Measurements from ENCODE around the gene NARF. TPM values are rescaled to one million over a fixed set of nuclear protein-coding genes. Genes with fewer than 3 reads are reported as not detected.

The NARF gene
- total RNA-seq, 1 donor from 2014 or later: 64.4 TPM

GRCh38 chr17:82442643-82443464, 15.7 kb upstream of the NARF start:
- no peak for TF ChIP-seq CTCF (conservative IDR thresholded peaks at IDR 0.05; ENCODE audit: low read depth, low read length)
- no peak for DNase-seq (ENCODE audit: low read depth)
- H3K4me3 ChIP-seq (ENCODE audit: low read depth, low read length): no peak overlapping the region

- TF ChIP-seq CTCF (conservative IDR thresholded peaks at IDR 0.05; ENCODE audit: low read depth, low read length): no peak
- DNase-seq (ENCODE audit: low read depth): no peak
Measured at GRCh38 chr17:82443465-82444283, 14.9 kb upstream of the NARF start.

GRCh38 chr17:82444284-82444893, 14.2 kb upstream of the NARF start:
- DNase-seq (ENCODE audit: low read depth): no peak
- no peak for TF ChIP-seq CTCF (conservative IDR thresholded peaks at IDR 0.05; ENCODE audit: low read depth, low read length)
- no peak overlapping the region for H3K4me3 ChIP-seq (ENCODE audit: low read depth, low read length)

More at GRCh38 chr17:82443465-82444283, 14.9 kb upstream of the NARF start:
- H3K4me3 ChIP-seq (ENCODE audit: low read depth, low read length): no peak overlapping the region

GRCh38 chr17:82444941-82445521, 13.5 kb upstream of the NARF start:
- no peak for TF ChIP-seq CTCF (conservative IDR thresholded peaks at IDR 0.05; ENCODE audit: low read depth, low read length)
- DNase-seq (ENCODE audit: low read depth): no peak
- no peak overlapping the region for H3K4me3 ChIP-seq (ENCODE audit: low read depth, low read length)

GRCh38 chr17:82445542-82445941, 13.0 kb upstream of the NARF start:
- no peak for DNase-seq (ENCODE audit: low read depth)
- TF ChIP-seq CTCF (conservative IDR thresholded peaks at IDR 0.05; ENCODE audit: low read depth, low read length): no peak
- H3K4me3 ChIP-seq (ENCODE audit: low read depth, low read length): no peak overlapping the region

- no peak for TF ChIP-seq CTCF (conservative IDR thresholded peaks at IDR 0.05; ENCODE audit: low read depth, low read length)
- H3K4me3 ChIP-seq (ENCODE audit: low read depth, low read length): no peak overlapping the region
Measured at GRCh38 chr17:82446124-82446523, 12.4 kb upstream of the NARF start.

More at GRCh38 chr17:82446124-82446523, 12.4 kb upstream of the NARF start:
- no peak for DNase-seq (ENCODE audit: low read depth)
